ELF-1 (cell line): Measurements from ENCODE around the gene EIF5B.
"Not testable (repeated sequence)": the region's sequence is repeated elsewhere in the genome, so short reads cannot be mapped to it uniquely, and the experiment has no call there.

Experiments used
- DNase-seq: peaks from one replicate; pipeline ENCODE4 v3.0.0-alpha.2; 2016; ENCODE audit warnings: low read depth, low spot score

Gene EIF5B, protein sequence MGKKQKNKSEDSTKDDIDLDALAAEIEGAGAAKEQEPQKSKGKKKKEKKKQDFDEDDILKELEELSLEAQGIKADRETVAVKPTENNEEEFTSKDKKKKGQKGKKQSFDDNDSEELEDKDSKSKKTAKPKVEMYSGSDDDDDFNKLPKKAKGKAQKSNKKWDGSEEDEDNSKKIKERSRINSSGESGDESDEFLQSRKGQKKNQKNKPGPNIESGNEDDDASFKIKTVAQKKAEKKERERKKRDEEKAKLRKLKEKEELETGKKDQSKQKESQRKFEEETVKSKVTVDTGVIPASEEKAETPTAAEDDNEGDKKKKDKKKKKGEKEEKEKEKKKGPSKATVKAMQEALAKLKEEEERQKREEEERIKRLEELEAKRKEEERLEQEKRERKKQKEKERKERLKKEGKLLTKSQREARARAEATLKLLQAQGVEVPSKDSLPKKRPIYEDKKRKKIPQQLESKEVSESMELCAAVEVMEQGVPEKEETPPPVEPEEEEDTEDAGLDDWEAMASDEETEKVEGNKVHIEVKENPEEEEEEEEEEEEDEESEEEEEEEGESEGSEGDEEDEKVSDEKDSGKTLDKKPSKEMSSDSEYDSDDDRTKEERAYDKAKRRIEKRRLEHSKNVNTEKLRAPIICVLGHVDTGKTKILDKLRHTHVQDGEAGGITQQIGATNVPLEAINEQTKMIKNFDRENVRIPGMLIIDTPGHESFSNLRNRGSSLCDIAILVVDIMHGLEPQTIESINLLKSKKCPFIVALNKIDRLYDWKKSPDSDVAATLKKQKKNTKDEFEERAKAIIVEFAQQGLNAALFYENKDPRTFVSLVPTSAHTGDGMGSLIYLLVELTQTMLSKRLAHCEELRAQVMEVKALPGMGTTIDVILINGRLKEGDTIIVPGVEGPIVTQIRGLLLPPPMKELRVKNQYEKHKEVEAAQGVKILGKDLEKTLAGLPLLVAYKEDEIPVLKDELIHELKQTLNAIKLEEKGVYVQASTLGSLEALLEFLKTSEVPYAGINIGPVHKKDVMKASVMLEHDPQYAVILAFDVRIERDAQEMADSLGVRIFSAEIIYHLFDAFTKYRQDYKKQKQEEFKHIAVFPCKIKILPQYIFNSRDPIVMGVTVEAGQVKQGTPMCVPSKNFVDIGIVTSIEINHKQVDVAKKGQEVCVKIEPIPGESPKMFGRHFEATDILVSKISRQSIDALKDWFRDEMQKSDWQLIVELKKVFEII

DNA sequence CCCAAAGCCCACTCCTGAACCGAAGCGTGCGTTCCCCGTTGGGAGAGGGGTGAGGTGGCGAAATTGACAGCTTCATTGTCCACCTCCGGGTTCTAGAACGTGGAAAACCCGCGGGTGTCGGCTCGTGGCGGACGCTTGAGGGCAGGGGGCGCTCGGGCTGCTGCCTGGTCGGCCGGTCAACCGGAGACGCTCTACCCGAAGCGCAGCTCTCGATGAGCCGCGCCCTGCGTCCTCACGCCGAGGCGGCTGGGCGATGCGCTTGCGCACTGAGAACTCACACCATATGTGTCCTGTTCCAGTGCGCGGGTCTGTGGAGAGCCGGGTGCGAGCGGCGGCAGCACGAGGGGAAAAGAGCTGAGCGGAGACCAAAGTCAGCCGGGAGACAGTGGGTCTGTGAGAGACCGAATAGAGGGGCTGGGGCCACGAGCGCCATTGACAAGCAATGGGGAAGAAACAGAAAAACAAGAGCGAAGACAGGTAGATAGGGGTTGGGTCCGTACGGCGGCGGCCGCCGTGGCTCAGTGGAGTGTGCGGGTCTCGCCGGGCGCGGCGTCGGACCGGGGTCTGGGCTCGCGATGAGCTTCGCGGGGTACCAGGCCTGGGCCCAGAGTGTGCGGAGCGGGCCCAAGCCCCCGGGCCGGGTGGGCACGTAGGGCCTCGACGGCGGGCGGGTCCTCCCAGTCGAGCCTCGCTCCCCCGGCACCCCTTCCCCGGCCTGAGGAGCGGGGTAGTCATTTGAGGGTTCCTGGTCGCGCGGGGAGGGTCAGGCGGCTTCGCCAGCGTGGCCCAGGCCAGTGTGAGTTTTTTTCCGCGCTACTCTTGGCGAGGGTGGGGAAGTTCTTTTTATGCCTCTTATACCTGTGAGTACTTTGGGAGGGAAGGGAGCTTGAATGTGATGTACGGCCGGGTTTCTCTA is at the start of gene EIF5B:
TSS of gene EIF5B (plus strand) at position 277 of the 916 bp plus-strand sequence. CDS start at position 443, 166 bp downstream.
- peak; percentile 95 for DNase-seq

DNA sequence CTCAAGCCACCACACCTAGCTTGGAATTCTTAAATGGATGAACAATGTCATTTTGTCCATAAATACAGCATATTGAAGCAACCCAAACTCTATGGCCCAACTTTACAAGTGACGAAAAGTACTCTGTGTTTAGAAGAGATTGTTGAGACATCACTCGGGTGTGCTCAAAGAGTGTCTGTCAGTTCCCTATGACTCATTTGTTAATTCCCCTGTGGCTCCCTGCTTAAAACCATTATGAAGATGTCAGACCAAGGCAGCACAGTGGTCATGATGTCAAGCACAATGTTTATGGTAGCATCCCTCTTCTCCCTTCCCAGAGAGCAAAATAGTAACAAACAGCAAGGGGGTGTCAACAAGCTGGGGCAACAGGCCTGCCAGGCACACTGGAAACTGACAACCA is 39.2 kb upstream of the EIF5B start:
- DNase-seq: no peak

- no peak for DNase-seq
Measured at GRCh38 chr2:99299580-99299979, 37.6 kb upstream of the EIF5B start.

DNA sequence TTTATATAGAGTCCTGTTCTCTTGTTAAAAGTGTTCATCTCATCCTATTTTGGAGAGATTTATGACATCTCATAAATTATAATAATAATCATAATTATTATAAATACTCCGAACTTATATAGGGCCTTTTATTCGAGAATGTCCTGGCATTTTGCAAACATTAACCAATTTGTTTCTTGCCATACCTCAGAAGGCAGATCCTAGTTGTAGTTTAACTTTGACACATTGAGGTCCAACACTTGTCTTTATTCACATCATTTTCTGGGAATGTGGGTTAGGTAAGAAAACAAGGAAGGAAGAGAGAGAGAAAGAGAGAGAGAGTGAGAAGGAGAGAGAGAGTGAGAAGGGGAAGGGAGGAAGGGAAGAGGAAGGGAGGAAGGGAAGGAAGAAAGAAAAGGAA is 36.1 kb upstream of the EIF5B start, which contains the start of gene LYG1:
TSS of gene LYG1 (minus strand) at position 101 of the 400 bp plus-strand sequence. CDS start 5,527 bp downstream, outside the sequence.
- DNase-seq: not testable (repeated sequence)

GRCh38 chr2:99317161-99317872 is 19.9 kb upstream of the EIF5B start:
- no peak for DNase-seq

DNA sequence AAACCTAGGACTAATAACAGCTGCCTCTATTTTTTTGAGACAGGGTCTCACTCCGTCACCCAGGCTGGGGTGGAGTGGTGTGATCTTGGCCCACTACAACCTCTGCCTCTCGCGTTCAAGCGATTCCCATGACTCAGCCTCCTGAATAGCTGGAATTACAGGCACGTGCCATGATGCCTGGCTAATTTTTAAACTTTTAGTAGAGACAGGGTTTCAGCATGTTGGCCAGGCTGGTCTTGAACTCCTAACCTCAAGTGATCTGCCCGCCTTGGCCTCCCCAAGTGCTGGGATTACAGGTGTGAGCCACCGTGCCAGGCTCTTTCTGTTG is 19.4 kb upstream of the EIF5B start:
- DNase-seq: not testable (repeated sequence)

DNA sequence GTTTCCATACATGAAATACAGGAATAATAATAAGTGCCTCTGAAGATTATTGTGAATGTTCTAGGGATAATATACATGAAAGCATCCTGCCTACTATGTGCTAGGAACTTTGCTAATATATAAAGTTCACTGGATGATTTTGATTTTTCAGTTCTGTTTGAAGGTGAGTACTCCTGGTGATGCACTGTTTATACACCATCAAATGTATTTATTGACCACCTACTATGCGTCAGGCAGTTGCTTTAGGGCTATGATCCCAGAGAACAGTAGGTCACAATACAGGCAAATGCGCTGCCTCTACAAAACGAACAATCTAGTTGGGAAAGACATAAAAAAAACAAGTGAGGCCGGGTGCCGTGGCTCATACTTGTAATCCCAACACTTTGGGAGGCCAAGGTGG is 11.8 kb upstream of the EIF5B start:
- DNase-seq: no peak

DNA sequence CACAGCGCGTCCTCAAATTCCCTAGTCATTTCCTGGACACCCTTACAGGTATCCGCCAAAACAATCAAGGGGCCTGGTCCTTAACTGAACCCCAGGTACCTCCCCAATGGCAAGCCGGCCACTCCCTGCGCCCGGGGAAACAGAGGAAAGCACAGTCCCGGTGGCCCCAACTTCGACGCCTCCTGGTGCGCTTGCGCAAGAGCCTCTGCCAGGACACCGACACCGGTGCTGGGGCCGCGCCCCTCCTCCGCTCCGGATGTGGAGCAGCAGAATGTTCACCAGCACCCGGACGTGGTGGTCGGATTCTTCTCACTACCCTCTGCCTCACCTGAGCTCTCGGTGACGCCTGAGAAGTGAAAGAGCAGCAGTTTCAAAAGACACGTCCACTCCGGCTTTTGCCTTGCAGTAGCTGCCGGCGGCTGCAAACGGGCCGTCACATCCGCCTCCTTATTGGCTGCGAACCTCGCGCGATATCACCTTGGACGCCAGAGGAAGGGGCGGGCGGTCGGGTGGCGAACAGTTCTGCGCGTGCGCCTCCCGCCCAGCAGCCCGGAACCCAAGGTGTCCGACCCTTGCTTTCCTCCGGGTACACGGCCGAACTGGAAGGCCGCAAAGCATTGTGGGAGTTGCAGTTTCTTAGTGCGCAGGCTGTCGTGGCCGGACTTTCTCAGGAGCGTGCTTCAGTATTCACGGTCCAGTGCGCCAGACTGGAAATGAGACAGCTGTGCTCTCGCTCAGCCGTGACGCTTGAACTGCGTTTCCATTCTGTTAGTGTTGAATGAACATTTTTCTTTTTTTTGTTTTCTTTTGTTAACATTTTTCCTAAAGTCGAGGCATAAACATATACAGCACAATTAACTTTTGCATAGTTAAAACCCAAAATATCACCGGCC is 1.0 kb upstream of the EIF5B start, which contains the start of gene TXNDC9:
TSS of gene TXNDC9 (minus strand) at position 423 of the 893 bp plus-strand sequence. CDS start 3,123 bp downstream, outside the sequence.
- DNase-seq: peak; percentile 100

- no peak for DNase-seq
Measured at GRCh38 chr2:99336804-99337112, 431 bp upstream of the EIF5B start.

GRCh38 chr2:99338029-99338585 is 918 bp downstream of the EIF5B start:
- DNase-seq: no peak

DNA sequence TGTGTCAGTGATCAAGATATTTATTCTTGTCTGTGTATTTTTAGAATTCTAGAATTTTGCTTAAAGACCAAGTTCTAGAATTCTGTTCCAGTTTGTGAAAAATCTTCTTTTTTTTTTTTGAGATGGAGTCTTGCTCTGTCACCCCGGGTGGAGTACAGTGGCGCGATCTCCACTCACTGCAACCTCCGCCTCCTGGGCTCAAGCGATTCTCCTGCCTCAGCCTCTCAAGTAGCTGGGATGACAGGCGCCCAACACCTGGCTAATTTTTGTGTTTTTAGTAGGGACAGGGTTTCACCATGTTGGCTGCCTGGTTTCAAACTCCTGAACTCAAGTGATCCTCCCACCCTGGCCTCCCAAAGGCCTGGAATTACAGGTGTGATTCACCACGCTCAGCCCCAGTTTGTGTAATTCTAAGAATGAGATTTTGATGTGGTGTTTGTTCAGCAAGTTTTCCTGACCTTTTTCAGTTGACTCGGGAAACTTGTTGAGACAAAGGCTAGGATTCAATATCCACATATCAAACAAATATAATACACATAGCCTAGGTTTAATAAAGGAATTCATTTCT is 3.6 kb downstream of the EIF5B start:
- no peak for DNase-seq

DNA sequence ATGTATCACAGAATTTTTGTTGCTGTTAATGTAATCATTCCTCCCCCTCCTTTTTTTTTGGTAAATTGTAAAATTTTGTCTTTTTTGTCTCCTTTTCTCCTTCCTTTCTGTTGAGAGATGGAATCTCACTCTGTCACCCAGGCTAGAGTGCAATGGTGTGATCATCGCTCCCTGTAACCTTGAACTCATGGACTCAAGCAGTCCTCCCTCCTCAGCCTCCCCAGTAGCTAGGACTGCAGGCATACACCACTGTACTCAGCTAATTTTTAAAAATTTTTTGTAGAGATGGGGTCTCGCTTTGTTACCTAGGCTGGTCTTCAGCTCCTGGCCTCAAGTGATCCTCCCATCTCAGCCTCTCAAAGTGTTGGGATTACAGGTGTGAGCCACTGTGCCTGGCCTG is 5.3 kb downstream of the EIF5B start:
- no peak for DNase-seq

DNA sequence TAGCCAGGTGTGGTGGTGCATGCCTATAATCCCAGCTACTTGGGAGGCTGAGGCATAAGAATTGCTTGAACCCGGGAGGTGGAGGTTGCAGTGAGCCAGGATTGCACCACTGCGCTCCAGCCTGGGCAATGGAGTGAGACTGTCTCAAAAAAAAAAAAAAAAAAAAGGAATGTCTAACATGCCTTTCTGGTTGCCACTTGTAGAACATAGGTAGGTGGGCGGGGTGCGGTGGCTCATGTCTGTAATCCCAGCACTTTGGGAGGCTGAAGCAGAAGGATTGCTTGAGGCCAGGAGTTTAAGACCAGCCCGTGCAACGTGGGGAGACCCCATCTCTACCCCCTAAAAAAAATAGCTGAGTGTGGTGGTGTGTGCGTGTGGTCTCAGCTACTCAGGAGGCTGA is 8.3 kb downstream of the EIF5B start:
- DNase-seq: not testable (repeated sequence)

- DNase-seq: no peak
Measured at GRCh38 chr2:99346218-99346617, 9.0 kb downstream of the EIF5B start.

DNA sequence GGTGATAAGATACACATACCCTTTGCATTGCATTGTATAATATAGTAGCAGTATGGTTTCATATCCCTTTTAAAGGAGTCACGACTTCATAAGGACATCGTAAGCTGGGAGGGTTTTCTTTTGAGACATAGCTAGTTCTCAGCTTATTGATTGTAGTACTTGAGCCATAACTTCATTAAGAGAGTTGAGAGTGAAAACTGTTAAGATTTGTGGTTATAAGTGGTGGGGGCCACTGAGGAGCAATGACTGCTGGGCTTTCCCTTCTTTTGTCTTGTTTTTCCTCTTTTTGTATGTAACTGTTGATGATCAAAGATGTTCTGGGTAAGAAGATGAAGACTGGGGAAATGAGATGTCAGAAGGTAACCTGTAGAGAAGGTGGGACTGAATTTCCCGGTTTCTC is 11.0 kb downstream of the EIF5B start:
- no peak for DNase-seq

- DNase-seq: no peak
Measured at GRCh38 chr2:99350194-99350593, 13.0 kb downstream of the EIF5B start.

GRCh38 chr2:99354070-99354469 is 16.9 kb downstream of the EIF5B start:
- no peak for DNase-seq

- DNase-seq: not testable (repeated sequence)
Measured at GRCh38 chr2:99354825-99355224, 17.6 kb downstream of the EIF5B start.

GRCh38 chr2:99356853-99357252 is 19.7 kb downstream of the EIF5B start:
- DNase-seq: no peak
